Spleen (tissue), 11 donors: ENCODE measurements around the gene R3HDM1. TPM values are rescaled to one million over a fixed set of nuclear protein-coding genes. Genes with fewer than 3 reads are reported as not detected.

Experiments used
- DNase-seq: peaks from one replicate; pipeline ENCODE4 v3.0.0-alpha.2; 2020
- H3K27ac ChIP-seq, 8 donors: fragments of 200-600 bp; sonication (generic) in 7 of 8; 1 replicate in 4 of 8; 2 replicates in 4 of 8; pipeline versions ENCODE4 v1.5.0 to v1.8.0; 2016 to 2021; ENCODE audit warnings: inconsistent platforms in 4 of 8, mild to moderate bottlenecking in 4 of 8, moderate library complexity in 1 of 8
- H3K27me3 ChIP-seq, 7 donors: fragments of 200-600 bp; sonication (generic) in 6 of 7; replicated peaks in 1 of 7; 1 replicate in 4 of 7; 2 replicates in 3 of 7; pipeline versions ENCODE4 v1.5.0 to v1.8.0; 2016 to 2021; ENCODE audit warnings: inconsistent platforms in 3 of 7, mild to moderate bottlenecking in 1 of 7
- H3K36me3 ChIP-seq, 6 donors: fragments of 200-600 bp; sonication (generic) in 5 of 6; 1 replicate in 4 of 6; 2 replicates in 2 of 6; pipeline versions ENCODE4 v1.5.0 to v1.8.0; 2016 to 2021; ENCODE audit warnings: inconsistent platforms in 2 of 6
- H3K4me1 ChIP-seq, 6 donors: fragments of 200-600 bp; sonication (generic) in 5 of 6; 1 replicate in 3 of 6; 2 replicates in 3 of 6; pipeline versions ENCODE4 v1.5.0 to v1.8.0; 2016 to 2021; ENCODE audit warnings: inconsistent platforms in 3 of 6
- H3K4me3 ChIP-seq, 8 donors: fragments of 200-600 bp; sonication (generic) in 7 of 8; 1 replicate in 4 of 8; 2 replicates in 4 of 8; pipeline versions ENCODE4 v1.5.0 to v1.8.0; 2016 to 2021; ENCODE audit warnings: inconsistent platforms in 4 of 8, mild to moderate bottlenecking in 4 of 8, moderate library complexity in 2 of 8
- H3K9me3 ChIP-seq, 8 donors: fragments of 200-600 bp; sonication (generic) in 7 of 8; 1 replicate in 4 of 8; 2 replicates in 4 of 8; pipeline versions ENCODE4 v1.5.0 to v1.8.0; 2016 to 2021; ENCODE audit warnings: inconsistent platforms in 4 of 8
- POLR2A ChIP-seq, 3 donors: fragments of 450-650 bp; IDR thresholded peaks; one replicate each; pipeline ENCODE4 v1.5.1; 2017; ENCODE audit warnings: antibody characterized with exemption in 3 of 3, mild to moderate bottlenecking in 1 of 3
- POLR2AphosphoS5 ChIP-seq, 3 donors: sonication (generic); formaldehyde crosslinking; IDR thresholded peaks; one replicate each; pipeline ENCODE4 v1.5.1; 2017; ENCODE audit warnings: antibody characterized with exemption in 3 of 3
- WGBS, 5 donors: extraction: QIAGEN DNeasy Blood & Tissue Kit in 3 of 5; methylation state at CpG; one replicate each; pipeline versions ENCODE4 v1.1.5 to v1.1.7; 2013 to 2018; 5-methylcytosine and 5-hydroxymethylcytosine counted together
- intact Hi-C: fragments of 100-400 bp; cut with DNase I; formaldehyde crosslinking; loops from one replicate; pipeline ENCODE4 v1.15.0; 2023; ENCODE audit warnings: low total_unique reads
- polyA plus RNA-seq, 3 donors: library from polyadenylated mRNA; stranded (reverse); fragments of 200-250 nt; gene quantifications; one replicate each; pipeline ENCODE4 v1.2.1, GENCODE V29; 2013
- total RNA-seq, 7 donors: library from RNA; depleted of rRNA in 3 of 7; stranded (reverse); fragments of >200 nt in 3 of 7; fragmentation: NEBNext Ultra II Directional in 4 of 7; extraction: Animal tissue kit (Norgen Biotek cat#: 25700) in 4 of 7; gene quantifications; one replicate each; pipeline versions ENCODE4 v1.1.0 to v1.2.1, GENCODE V29; 2016 to 2021
- TF ChIP-seq, protein P1 (sequence below), 11 experiments: fragments of 200-600 bp in 7 of 11; fragments of 450-650 bp in 4 of 11; sonication (generic) in 4 of 11; IDR thresholded peaks in 8 of 11; conservative IDR thresholded peaks in 3 of 11; 1 replicate in 7 of 11; 2 replicates in 4 of 11; pipeline versions ENCODE4 v1.4.0 to v1.8.0; 2016 to 2021; ENCODE audit warnings: antibody characterized with exemption in 11 of 11, inconsistent platforms in 4 of 11, mild to moderate bottlenecking in 1 of 11
- donor health status: healthy with polysubstance abuse.
- donor health status: DM: no; HTN: no; CAD: no; lungs with moderate emphysema.
- donor health status: DM: no; HTN: no; CAD: no.
- donor health status: Bipolar disorder and iron deficiency.
- donor health status: healthy.
- donor health status: DM: no; HTN: no; CAD: no.
- donor health status: DM: yes; HTN: yes; CAD: no.

R3HDM1 gene
- total and polyA plus RNA-seq, 10 donors = 8.3 to 54.7 (median 30.7) TPM

DNA sequence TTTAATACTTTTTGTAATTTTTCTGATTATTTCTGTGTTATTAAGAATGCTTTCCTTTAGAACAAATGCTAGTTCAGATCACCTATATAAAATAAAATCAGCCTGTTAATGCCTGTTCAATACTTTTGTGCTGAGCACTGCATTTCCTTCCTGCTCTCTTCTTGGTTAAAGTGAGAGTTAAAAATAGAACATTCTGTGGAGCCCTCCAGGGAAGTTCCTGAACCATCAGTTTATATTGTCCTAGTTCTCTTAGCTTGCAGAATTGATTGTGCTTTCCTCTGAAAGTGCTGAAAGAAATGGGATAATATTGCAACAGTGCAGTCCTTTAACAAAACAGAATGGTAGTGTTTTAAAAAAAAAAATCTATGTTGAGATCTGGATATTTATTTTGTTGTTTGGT, 135.8 kb downstream of the R3HDM1 start:
- Histone ChIP-seq H3K4me1 (peaks cover 0 to 11% (median 0%) of the 10 kb centered on the region in 6 donors), H3K27ac (no peak overlapping the region), H3K36me3 (peaks cover 0 to 69% (median 8%) of the 10 kb centered on the region in 6 donors), H3K9me3 (no peaks in the 10 kb centered on the region), H3K27me3 (no peaks in the 10 kb centered on the region), H3K4me3 (no peak overlapping the region)
- no peak for TF ChIP-seq POLR2A (IDR thresholded peaks at IDR 0.05)
- TF ChIP-seq, protein P1, sequence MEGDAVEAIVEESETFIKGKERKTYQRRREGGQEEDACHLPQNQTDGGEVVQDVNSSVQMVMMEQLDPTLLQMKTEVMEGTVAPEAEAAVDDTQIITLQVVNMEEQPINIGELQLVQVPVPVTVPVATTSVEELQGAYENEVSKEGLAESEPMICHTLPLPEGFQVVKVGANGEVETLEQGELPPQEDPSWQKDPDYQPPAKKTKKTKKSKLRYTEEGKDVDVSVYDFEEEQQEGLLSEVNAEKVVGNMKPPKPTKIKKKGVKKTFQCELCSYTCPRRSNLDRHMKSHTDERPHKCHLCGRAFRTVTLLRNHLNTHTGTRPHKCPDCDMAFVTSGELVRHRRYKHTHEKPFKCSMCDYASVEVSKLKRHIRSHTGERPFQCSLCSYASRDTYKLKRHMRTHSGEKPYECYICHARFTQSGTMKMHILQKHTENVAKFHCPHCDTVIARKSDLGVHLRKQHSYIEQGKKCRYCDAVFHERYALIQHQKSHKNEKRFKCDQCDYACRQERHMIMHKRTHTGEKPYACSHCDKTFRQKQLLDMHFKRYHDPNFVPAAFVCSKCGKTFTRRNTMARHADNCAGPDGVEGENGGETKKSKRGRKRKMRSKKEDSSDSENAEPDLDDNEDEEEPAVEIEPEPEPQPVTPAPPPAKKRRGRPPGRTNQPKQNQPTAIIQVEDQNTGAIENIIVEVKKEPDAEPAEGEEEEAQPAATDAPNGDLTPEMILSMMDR (IDR thresholded peaks at IDR 0.05 in 8 of 11, conservative IDR thresholded peaks at IDR 0.05 in 3 of 11) = no peak
- TF ChIP-seq POLR2AphosphoS5 (IDR thresholded peaks at IDR 0.05) = no peak
- DNase-seq = no peak
- intact Hi-C loops = no loop called here

DNA sequence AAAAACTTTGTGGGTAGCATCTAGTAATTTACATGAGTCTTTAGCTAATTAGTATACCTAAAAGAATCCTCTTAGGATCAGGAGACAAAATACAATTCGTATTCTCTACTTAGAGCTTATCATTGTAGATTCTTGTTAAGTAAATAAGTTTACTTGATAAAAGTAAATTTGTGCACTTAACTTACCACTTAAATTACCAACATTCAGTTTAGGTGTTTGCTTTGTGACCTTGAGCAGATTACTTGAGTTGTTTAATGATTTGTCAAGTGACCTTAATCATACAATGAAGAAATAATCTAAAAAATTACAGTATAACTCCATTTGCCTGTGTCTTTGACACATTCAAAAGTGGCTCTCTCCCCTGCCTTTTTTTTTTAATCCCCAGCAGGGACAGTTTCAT, 143.2 kb downstream of the R3HDM1 start:
- WGBS, 5 donors = 39 to 100% (median 98%) methylated on average over 1 of the region's 1 CpG
- H3K27me3 ChIP-seq = no peaks in the 10 kb centered on the region
- no peaks in the 10 kb centered on the region for H3K9me3 ChIP-seq
- TF ChIP-seq POLR2AphosphoS5 (IDR thresholded peaks at IDR 0.05) (no peak), POLR2A (IDR thresholded peaks at IDR 0.05) (no peak)
- TF ChIP-seq, protein P1 (IDR thresholded peaks at IDR 0.05 in 8 of 11, conservative IDR thresholded peaks at IDR 0.05 in 3 of 11) = no peak
- no peak overlapping the region for H3K4me3 ChIP-seq
- H3K36me3 ChIP-seq = peaks cover 0 to 82% (median 27%) of the 10 kb centered on the region in 6 donors
- H3K4me1 ChIP-seq = no peaks in the 10 kb centered on the region
- intact Hi-C loops = no loop called here
- no peak for DNase-seq
- no peak overlapping the region for H3K27ac ChIP-seq

DNA sequence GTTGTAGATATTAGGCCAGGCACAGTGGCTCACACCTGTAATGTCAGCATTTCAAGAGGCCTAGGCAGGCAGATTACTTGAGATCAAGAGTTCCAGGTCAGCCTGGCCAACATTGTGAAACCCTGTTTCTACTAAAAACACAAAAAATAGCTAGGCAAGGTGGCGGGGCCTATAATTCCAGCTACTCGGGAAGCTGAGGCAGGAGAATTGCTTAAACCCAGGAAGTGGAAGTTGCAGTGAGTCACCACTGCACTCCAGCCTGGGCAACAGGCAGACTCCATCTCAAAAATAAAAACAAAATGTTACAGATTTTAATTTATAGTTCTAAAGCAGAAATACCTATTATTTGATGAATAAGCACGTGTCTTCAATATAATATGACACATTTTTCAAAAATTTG, 144.7 kb downstream of the R3HDM1 start:
- TF ChIP-seq, protein P1 (IDR thresholded peaks at IDR 0.05 in 8 of 11, conservative IDR thresholded peaks at IDR 0.05 in 3 of 11) = no peak
- TF ChIP-seq POLR2AphosphoS5 (IDR thresholded peaks at IDR 0.05) (no peak), POLR2A (IDR thresholded peaks at IDR 0.05) (no peak)
- peaks cover 6 to 89% (median 41%) of the 10 kb centered on the region in 6 donors for H3K36me3 ChIP-seq
- no peaks in the 10 kb centered on the region for H3K4me1 ChIP-seq
- H3K27me3 ChIP-seq = no peaks in the 10 kb centered on the region
- no peak for DNase-seq
- H3K4me3 ChIP-seq = no peak overlapping the region
- H3K9me3 ChIP-seq = no peaks in the 10 kb centered on the region
- WGBS, 5 donors = 64 to 91% (median 78%) methylated on average over 3 of the region's 3 CpGs
- H3K27ac ChIP-seq = no peak overlapping the region
- intact Hi-C loops = no loop called here

DNA sequence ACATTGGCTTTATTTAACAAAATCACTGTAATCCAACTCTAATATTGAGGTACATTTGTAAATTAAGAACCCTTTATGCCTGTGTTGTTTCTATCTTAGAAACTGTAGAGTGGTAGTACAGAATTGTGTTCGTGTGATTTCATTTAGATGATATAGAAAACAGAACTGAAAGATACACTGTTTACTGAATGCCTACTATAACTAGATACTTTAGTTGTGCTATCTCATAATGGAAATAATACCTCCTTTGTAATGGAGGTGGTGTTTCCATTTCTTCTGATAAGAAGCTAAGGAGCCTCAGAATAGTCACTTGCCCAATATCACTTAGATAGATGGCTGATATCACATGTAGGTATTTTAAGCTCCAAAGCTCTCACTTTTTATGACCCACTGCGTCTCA, 147.8 kb downstream of the R3HDM1 start:
- DNase-seq = no peak
- Histone ChIP-seq H3K4me1 (no peaks in the 10 kb centered on the region), H3K4me3 (no peak overlapping the region), H3K27me3 (no peaks in the 10 kb centered on the region), H3K36me3 (peaks cover 6 to 94% (median 42%) of the 10 kb centered on the region in 6 donors), H3K27ac (no peak overlapping the region), H3K9me3 (no peaks in the 10 kb centered on the region)
- intact Hi-C loops = no loop called here
- no peak for TF ChIP-seq POLR2A (IDR thresholded peaks at IDR 0.05)
- TF ChIP-seq POLR2AphosphoS5 (IDR thresholded peaks at IDR 0.05) = no peak
- TF ChIP-seq, protein P1 (IDR thresholded peaks at IDR 0.05 in 8 of 11, conservative IDR thresholded peaks at IDR 0.05 in 3 of 11) = no peak
- WGBS, 5 donors = 87 to 95% (median 89%) methylated on average over 2 of the region's 2 CpGs
